Panc1 (cell line): ENCODE data around the gene DTX3L.

Experiments used
- POLR2AphosphoS5 ChIP-seq: IDR thresholded peaks from 2 replicates; pipeline ENCODE4 v1.6.1; 2012; ENCODE audit warnings: mild to moderate bottlenecking, low read depth, low read length, moderate library complexity
- TF ChIP-seq, protein P1 (sequence below): fragments of 450-650 bp; IDR thresholded peaks from 2 replicates; pipeline ENCODE4 v1.5.1; 2017; ENCODE audit warnings: mild to moderate bottlenecking
- TF ChIP-seq, protein P2 (sequence below), 2 experiments: IDR thresholded peaks; 2 replicates each; pipeline ENCODE4 v1.6.1; 2011 to 2012; ENCODE audit warnings: low read depth in 2 of 2, control low read depth in 1 of 2, low read length in 1 of 2, mild to moderate bottlenecking in 1 of 2, moderate library complexity in 1 of 2; ENCODE audit not compliant: insufficient read depth in 1 of 2

DNA sequence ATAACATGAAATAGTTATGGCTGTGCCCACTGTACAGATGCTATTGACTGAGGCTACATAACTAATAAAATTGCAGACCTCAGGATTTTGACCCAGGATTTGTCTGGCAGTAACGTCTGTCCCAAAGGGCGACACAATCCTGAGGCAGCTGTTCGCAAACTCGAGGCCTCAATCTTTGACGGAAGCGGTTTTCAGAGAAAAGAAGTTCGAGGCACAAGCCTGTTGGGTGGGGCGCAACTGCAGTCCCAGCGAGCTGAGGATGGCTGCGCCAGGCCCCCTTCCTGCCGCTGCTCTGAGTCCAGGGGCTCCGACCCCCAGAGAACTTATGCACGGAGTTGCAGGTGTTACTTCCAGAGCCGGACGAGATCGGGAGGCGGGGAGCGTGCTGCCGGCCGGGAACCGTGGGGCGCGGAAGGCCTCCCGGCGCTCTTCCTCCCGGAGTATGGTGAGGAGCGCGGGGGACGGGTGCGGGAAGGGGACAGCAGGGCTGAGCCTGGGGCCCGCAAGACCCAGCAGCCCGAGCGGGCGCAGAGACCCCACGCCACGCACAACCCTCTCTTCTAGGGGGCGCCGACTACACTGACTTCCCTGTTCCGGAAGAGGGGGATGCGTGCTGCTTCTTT, 13.4 kb downstream of the DTX3L start, which contains the start of gene PARP15:
- TF ChIP-seq, protein P1, sequence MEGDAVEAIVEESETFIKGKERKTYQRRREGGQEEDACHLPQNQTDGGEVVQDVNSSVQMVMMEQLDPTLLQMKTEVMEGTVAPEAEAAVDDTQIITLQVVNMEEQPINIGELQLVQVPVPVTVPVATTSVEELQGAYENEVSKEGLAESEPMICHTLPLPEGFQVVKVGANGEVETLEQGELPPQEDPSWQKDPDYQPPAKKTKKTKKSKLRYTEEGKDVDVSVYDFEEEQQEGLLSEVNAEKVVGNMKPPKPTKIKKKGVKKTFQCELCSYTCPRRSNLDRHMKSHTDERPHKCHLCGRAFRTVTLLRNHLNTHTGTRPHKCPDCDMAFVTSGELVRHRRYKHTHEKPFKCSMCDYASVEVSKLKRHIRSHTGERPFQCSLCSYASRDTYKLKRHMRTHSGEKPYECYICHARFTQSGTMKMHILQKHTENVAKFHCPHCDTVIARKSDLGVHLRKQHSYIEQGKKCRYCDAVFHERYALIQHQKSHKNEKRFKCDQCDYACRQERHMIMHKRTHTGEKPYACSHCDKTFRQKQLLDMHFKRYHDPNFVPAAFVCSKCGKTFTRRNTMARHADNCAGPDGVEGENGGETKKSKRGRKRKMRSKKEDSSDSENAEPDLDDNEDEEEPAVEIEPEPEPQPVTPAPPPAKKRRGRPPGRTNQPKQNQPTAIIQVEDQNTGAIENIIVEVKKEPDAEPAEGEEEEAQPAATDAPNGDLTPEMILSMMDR: no peak
- no peak for TF ChIP-seq POLR2AphosphoS5
- TF ChIP-seq, protein P2, sequence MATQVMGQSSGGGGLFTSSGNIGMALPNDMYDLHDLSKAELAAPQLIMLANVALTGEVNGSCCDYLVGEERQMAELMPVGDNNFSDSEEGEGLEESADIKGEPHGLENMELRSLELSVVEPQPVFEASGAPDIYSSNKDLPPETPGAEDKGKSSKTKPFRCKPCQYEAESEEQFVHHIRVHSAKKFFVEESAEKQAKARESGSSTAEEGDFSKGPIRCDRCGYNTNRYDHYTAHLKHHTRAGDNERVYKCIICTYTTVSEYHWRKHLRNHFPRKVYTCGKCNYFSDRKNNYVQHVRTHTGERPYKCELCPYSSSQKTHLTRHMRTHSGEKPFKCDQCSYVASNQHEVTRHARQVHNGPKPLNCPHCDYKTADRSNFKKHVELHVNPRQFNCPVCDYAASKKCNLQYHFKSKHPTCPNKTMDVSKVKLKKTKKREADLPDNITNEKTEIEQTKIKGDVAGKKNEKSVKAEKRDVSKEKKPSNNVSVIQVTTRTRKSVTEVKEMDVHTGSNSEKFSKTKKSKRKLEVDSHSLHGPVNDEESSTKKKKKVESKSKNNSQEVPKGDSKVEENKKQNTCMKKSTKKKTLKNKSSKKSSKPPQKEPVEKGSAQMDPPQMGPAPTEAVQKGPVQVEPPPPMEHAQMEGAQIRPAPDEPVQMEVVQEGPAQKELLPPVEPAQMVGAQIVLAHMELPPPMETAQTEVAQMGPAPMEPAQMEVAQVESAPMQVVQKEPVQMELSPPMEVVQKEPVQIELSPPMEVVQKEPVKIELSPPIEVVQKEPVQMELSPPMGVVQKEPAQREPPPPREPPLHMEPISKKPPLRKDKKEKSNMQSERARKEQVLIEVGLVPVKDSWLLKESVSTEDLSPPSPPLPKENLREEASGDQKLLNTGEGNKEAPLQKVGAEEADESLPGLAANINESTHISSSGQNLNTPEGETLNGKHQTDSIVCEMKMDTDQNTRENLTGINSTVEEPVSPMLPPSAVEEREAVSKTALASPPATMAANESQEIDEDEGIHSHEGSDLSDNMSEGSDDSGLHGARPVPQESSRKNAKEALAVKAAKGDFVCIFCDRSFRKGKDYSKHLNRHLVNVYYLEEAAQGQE (IDR thresholded peaks at IDR 0.05; ENCODE audit: insufficient read depth in 1 of 2, low read depth in 2 of 2, low read length in 1 of 2): no peak
